ENCODE measurements around the gene SEBOX. TPM values are rescaled to one million over a fixed set of nuclear protein-coding genes. Genes with fewer than 3 reads are reported as not detected.
A peak's percentile ranks its signal among the peaks of the same experiment; 100 is the strongest.

Gene SEBOX
- total RNA-seq, 1 experiment from 2014 or later: not detected

DNA sequence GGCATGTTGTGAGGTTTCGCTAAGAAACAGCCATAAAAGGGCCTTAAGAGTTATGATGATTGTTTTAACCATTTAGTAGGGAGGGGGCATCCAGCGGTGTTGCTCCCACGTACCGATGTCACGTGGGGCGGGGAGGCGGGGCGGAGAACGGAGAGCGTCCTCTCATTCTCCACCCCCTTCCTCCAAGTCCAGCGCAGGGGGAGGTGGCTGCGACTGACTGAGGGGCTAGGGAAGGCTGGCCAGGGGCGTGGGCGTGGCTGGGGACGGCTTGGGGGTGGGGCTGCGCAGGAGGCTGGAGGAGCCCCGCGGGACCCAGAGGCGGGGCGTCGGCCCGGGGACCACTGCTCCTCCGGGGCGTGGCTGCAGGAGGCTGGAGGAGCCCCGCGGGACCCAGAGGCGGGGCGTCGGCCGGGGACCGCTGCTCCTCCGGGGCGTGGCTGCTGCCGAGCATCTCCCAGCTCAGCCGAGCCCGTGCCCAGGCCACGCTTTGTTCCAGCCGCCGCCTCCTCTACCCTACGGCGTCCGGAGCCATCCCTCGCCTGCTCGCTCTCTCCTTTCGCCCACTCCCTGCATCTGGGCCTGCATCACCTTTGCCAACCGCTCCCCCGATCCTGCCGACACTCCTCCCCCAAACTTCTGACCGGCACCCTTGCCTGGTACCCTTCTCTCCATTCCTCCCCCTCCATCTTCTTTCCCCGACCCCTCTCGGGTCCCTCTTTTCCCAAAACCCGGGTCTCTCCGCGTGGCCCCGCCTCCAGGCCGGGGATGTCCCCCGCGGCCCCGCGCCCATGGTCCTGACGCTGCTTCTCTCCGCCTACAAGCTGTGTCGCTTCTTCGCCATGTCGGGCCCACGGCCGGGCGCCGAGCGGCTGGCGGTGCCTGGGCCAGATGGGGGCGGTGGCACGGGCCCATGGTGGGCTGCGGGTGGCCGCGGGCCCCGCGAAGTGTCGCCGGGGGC, 6.5 kb upstream of the SEBOX start, which contains the start of gene SARM1:
Gene SARM1, plus strand, starts transcription at position 450 of the 958 bp plus-strand sequence. Its CDS starts 339 bp downstream, at position 789.
- CTCF ChIA-PET: no interaction called here
- no peaks in the 10 kb centered on the region for H3K79me2 ChIP-seq (ENCODE audit: low read length)
- DNase-seq (no peak), ATAC-seq (peak; percentile 46)
- no peak within 1 kb of the TSS for H3K27ac ChIP-seq (ENCODE audit: low read length)
- no peaks in the 10 kb centered on the region for H3K9me3 ChIP-seq (ENCODE audit: low read length)
- no peaks in the 10 kb centered on the region for H3K4me1 ChIP-seq (ENCODE audit: insufficient read depth, low read length)
- H3K36me3 ChIP-seq (ENCODE audit: low read depth, low read length): no peaks in the 10 kb centered on the region
- no peak within 1 kb of the TSS for H3K4me3 ChIP-seq (ENCODE audit: low read length)
- no peaks in the 10 kb centered on the region for H3F3A ChIP-seq (ENCODE audit: low read length, unreplicated experiment)
- no peak within 1 kb of the TSS for H3K4me2 ChIP-seq (ENCODE audit: low read length)
- no peaks in the 10 kb centered on the region for H3K27me3 ChIP-seq (ENCODE audit: low read length)
- H4K20me1 ChIP-seq (ENCODE audit: low read length): no peaks in the 10 kb centered on the region
- H2AFZ ChIP-seq (ENCODE audit: low read length): no peak within 1 kb of the TSS
- no peak within 1 kb of the TSS for H3K9ac ChIP-seq (ENCODE audit: low read length)
- POLR2A ChIA-PET (ENCODE audit: unreplicated experiment): no interaction called here
- no TSS peak for BruUV-seq (replicated peaks)
- no peaks in the 10 kb centered on the region for H3K9me2 ChIP-seq (replicated peaks; ENCODE audit: low read length)
- TF ChIP-seq CTCF (conservative IDR thresholded peaks at IDR 0.05; ENCODE audit: low read depth, low read length): no peak
- no peak for TF ChIP-seq EZH2phosphoT487 (IDR thresholded peaks at IDR 0.05; ENCODE audit: borderline replicate concordance, low read length)
- intact Hi-C loops (cut with micrococcal nuclease): no loop called here

DNA sequence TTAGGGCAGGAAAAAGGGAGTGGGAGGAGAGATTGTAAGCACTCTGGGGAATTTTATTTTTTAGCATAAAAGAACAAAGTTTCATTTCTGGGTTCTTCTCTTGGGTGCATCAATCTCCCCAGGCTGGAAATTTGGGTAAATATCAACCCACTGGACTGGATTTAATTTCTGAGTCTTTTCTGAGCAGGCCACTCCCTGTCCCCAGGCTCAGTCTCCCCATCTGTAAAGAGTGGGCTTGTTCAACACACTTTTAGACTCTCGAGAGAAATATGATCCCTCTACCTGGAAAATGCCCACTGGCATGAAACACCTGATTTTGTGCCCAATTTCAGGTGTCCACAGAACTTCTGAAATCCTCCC, 5.7 kb upstream of the SEBOX start:
- H3K4me2 ChIP-seq (ENCODE audit: low read length): no peak overlapping the region
- POLR2A ChIA-PET (ENCODE audit: unreplicated experiment): no interaction called here

More for the DNA sequence above, 5.7 kb upstream of the SEBOX start:
- TF ChIP-seq EZH2 (IDR thresholded peaks at IDR 0.05; ENCODE audit: low read length, unreplicated experiment) (no peak), EZH2phosphoT487 (IDR thresholded peaks at IDR 0.05; ENCODE audit: borderline replicate concordance, low read length) (no peak), CTCF (conservative IDR thresholded peaks at IDR 0.05; ENCODE audit: low read depth, low read length) (no peak)
- H3K4me1 ChIP-seq (ENCODE audit: insufficient read depth, low read length): no peaks in the 10 kb centered on the region
- no TSS peak for BruUV-seq (replicated peaks)
- no peak overlapping the region for H3K4me3 ChIP-seq (ENCODE audit: low read length)
- no peak for DNase-seq
- CTCF ChIA-PET: no interaction called here
- H3K9me2 ChIP-seq (replicated peaks; ENCODE audit: low read length): no peaks in the 10 kb centered on the region
- no peak overlapping the region for H3K27ac ChIP-seq (ENCODE audit: low read length)
- H2AFZ ChIP-seq (ENCODE audit: low read length): no peak overlapping the region
- H3K9ac ChIP-seq (ENCODE audit: low read length): no peak overlapping the region
- ATAC-seq: no peak
- H3F3A ChIP-seq (ENCODE audit: low read length, unreplicated experiment): no peaks in the 10 kb centered on the region
- H4K20me1 ChIP-seq (ENCODE audit: low read length): no peaks in the 10 kb centered on the region
- no peaks in the 10 kb centered on the region for H3K79me2 ChIP-seq (ENCODE audit: low read length)
- H3K36me3 ChIP-seq (ENCODE audit: low read depth, low read length): no peaks in the 10 kb centered on the region
- no peaks in the 10 kb centered on the region for H3K27me3 ChIP-seq (ENCODE audit: low read length)
- H3K9me3 ChIP-seq (ENCODE audit: low read length): no peaks in the 10 kb centered on the region
- intact Hi-C loops (cut with micrococcal nuclease): no loop called here
